ENCODE data around the gene ACP5. TPM values are rescaled to one million over a fixed set of nuclear protein-coding genes. Genes with fewer than 3 reads are reported as not detected.

The ACP5 gene
- total and polyA plus RNA-seq, 2 donors from 2014 or later = 13.8 to 93.3 TPM

- no peak for TF ChIP-seq CTCF (IDR thresholded peaks at IDR 0.05; ENCODE audit: borderline replicate concordance, extremely low read depth, insufficient read depth)
- Histone ChIP-seq H3K4me3 (ENCODE audit: low read length in 3 of 3) (no peak overlapping the region), H3K9ac (ENCODE audit: low read length in 3 of 3) (no peak overlapping the region), H3K27me3 (ENCODE audit: control insufficient read depth, insufficient read depth, low read length) (no peaks in the 10 kb centered on the region), H3K27ac (ENCODE audit: low read depth in 2 of 2, low read length in 2 of 2) (no peak overlapping the region), H3K4me1 (ENCODE audit: control insufficient read depth in 2 of 3, insufficient read depth in 2 of 3, low read depth in 1 of 3, low read length in 3 of 3) (peaks cover 2 to 12% (median 9%) of the 10 kb centered on the region in 3 donors), H3K9me3 (ENCODE audit: control insufficient read depth in 2 of 3, insufficient read depth in 1 of 3, low read length in 3 of 3) (no peaks in the 10 kb centered on the region), H3K36me3 (ENCODE audit: control insufficient read depth in 2 of 3, insufficient read depth in 3 of 3, low read length in 3 of 3) (peaks cover 0 to 15% (median 10%) of the 10 kb centered on the region in 3 donors)
- FAIRE-seq (no peak), DNase-seq (no peak)
- intact Hi-C loops (cut with DNase I) = no loop called here
Observed at GRCh38 chr19:11556634-11557420, 20.6 kb downstream of the ACP5 start.

DNA sequence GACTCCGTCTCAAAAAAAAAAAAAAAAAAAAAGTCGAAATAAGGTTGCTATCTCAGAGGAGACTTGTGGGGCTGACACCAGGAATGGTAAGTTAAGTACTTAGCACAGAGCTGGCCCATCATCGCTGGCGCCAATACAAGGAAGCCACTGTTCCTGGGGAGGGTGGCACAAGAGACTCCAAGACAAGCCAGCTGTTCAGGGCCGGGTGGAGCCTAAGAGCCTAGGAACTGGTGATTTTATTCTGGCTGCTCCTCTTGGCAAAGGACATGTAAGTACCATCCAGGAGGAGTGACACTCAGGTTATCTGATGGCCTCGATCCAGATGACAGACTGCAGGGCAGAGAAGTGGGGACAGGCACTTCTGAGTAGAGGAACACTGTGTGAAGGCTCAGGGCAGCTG is 22.2 kb downstream of the ACP5 start:
- peaks cover 0 to 12% (median 5%) of the 10 kb centered on the region in 3 donors for H3K4me1 ChIP-seq (ENCODE audit: control insufficient read depth in 2 of 3, insufficient read depth in 2 of 3, low read depth in 1 of 3, low read length in 3 of 3)
- TF ChIP-seq CTCF (IDR thresholded peaks at IDR 0.05; ENCODE audit: borderline replicate concordance, extremely low read depth, insufficient read depth) = no peak
- H3K4me3 ChIP-seq (ENCODE audit: low read length in 3 of 3) = no peak overlapping the region
- no peak overlapping the region for H3K9ac ChIP-seq (ENCODE audit: low read length in 3 of 3)
- DNase-seq (no peak), FAIRE-seq (no peak)
- no peak overlapping the region for H3K27ac ChIP-seq (ENCODE audit: low read depth in 2 of 2, low read length in 2 of 2)
- H3K9me3 ChIP-seq (ENCODE audit: control insufficient read depth in 2 of 3, insufficient read depth in 1 of 3, low read length in 3 of 3) = no peaks in the 10 kb centered on the region
- H3K36me3 ChIP-seq (ENCODE audit: control insufficient read depth in 2 of 3, insufficient read depth in 3 of 3, low read length in 3 of 3) = peaks cover 0 to 15% (median 10%) of the 10 kb centered on the region in 3 donors
- intact Hi-C loops (cut with DNase I) = no loop called here
- H3K27me3 ChIP-seq (ENCODE audit: control insufficient read depth, insufficient read depth, low read length) = no peaks in the 10 kb centered on the region

DNA sequence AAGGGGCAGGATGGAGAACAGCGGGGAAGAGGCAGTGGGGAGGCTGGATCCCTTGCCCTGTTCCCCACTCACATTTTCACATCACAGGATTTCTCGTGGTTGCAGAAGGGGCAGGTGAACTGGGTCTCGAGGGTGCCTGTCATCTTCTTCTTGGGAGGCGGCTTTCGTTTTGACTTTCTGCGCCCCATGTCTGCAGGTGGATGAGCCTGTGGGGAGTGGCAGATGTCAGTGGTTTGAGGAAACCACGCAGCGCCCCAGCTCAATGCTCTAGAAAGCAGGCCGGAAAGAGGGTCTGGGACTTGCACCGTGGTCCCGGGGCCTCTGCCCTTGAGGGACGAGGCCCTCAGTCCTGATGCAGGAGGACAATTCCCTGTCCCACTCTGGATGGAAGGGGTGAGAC is 23.3 kb downstream of the ACP5 start:
- Histone ChIP-seq H3K36me3 (ENCODE audit: control insufficient read depth in 2 of 3, insufficient read depth in 3 of 3, low read length in 3 of 3) (peaks cover 0 to 15% (median 10%) of the 10 kb centered on the region in 3 donors), H3K9ac (ENCODE audit: low read length in 3 of 3) (no peak overlapping the region), H3K4me3 (ENCODE audit: low read length in 3 of 3) (no peak overlapping the region), H3K27ac (ENCODE audit: low read depth in 2 of 2, low read length in 2 of 2) (no peak overlapping the region), H3K9me3 (ENCODE audit: control insufficient read depth in 2 of 3, insufficient read depth in 1 of 3, low read length in 3 of 3) (no peaks in the 10 kb centered on the region), H3K4me1 (ENCODE audit: control insufficient read depth in 2 of 3, insufficient read depth in 2 of 3, low read depth in 1 of 3, low read length in 3 of 3) (peaks cover 0 to 12% (median 3%) of the 10 kb centered on the region in 3 donors), H3K27me3 (ENCODE audit: control insufficient read depth, insufficient read depth, low read length) (no peaks in the 10 kb centered on the region)
- DNase-seq = peak in 1 of 5 donors; percentile 56
- intact Hi-C loops (cut with DNase I) = no loop called here
- FAIRE-seq = no peak
- TF ChIP-seq CTCF (IDR thresholded peaks at IDR 0.05; ENCODE audit: borderline replicate concordance, extremely low read depth, insufficient read depth) = no peak
